Ishikawa (cell line): ENCODE results near the gene KDM7A.

Experiments
- CREB1 ChIP-seq: IDR thresholded peaks from 2 replicates; pipeline ENCODE4 v1.6.1; 2012; ENCODE audit warnings: low read depth
- EGR1 ChIP-seq: IDR thresholded peaks from 2 replicates; pipeline ENCODE4 v1.6.1; 2012
- EP300 ChIP-seq: IDR thresholded peaks from 2 replicates; pipeline ENCODE4 v1.6.1; 2012; ENCODE audit warnings: borderline replicate concordance
- FOXM1 ChIP-seq: IDR thresholded peaks from 2 replicates; pipeline ENCODE4 v1.6.1; 2012; ENCODE audit warnings: low read depth, borderline replicate concordance
- NFIC ChIP-seq: IDR thresholded peaks from 2 replicates; pipeline ENCODE4 v1.6.1; 2012
- RAD21 ChIP-seq: IDR thresholded peaks from 2 replicates; pipeline ENCODE4 v1.6.1; 2012; ENCODE audit warnings: low read depth
- REST ChIP-seq: IDR thresholded peaks from 2 replicates; pipeline ENCODE4 v1.6.1; 2012; ENCODE audit warnings: low read depth, mild to moderate bottlenecking
- TAF1 ChIP-seq: IDR thresholded peaks from 2 replicates; pipeline ENCODE4 v1.6.1; 2012; ENCODE audit warnings: low read depth, mild to moderate bottlenecking
- TCF12 ChIP-seq: IDR thresholded peaks from 2 replicates; pipeline ENCODE4 v1.6.1; 2012; ENCODE audit warnings: low read depth
- TEAD4 ChIP-seq: IDR thresholded peaks from 2 replicates; pipeline ENCODE4 v1.6.1; 2012
- YY1 ChIP-seq: IDR thresholded peaks from 2 replicates; pipeline ENCODE4 v1.6.1; 2012; ENCODE audit warnings: low read depth
- ZBTB7A ChIP-seq: IDR thresholded peaks from 2 replicates; pipeline ENCODE4 v1.6.1; 2012; ENCODE audit warnings: low read depth
- TF ChIP-seq, protein P1 (sequence below): IDR thresholded peaks from 2 replicates; pipeline ENCODE4 v1.6.1; 2012
- TF ChIP-seq, protein P2 (sequence below): IDR thresholded peaks from 2 replicates; pipeline ENCODE4 v1.6.1; 2012

The KDM7A gene

GRCh38 chr7:140036224-140036962, 140.4 kb downstream of the KDM7A start:
- TF ChIP-seq, protein P1, sequence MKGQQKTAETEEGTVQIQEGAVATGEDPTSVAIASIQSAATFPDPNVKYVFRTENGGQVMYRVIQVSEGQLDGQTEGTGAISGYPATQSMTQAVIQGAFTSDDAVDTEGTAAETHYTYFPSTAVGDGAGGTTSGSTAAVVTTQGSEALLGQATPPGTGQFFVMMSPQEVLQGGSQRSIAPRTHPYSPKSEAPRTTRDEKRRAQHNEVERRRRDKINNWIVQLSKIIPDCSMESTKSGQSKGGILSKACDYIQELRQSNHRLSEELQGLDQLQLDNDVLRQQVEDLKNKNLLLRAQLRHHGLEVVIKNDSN, result no peak
- TF ChIP-seq, protein P2, sequence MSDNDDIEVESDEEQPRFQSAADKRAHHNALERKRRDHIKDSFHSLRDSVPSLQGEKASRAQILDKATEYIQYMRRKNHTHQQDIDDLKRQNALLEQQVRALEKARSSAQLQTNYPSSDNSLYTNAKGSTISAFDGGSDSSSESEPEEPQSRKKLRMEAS, result no peak
- TF ChIP-seq FOXM1 (no peak), TCF12 (no peak), CREB1 (no peak)

- TF ChIP-seq, protein P1, result no peak
- TF ChIP-seq EP300 (no peak), TEAD4 (no peak), TCF12 (no peak), YY1 (no peak), CREB1 (no peak), ZBTB7A (no peak), TAF1 (no peak), EGR1 (no peak), REST (no peak), FOXM1 (no peak), RAD21 (no peak), NFIC (no peak)
- TF ChIP-seq, protein P2, result no peak
These were observed 141.2 kb downstream of the KDM7A start for GRCh38 chr7:140035400-140036223.
